GM21390 (cell line): ENCODE data around the gene QSOX2.

Experiments
- ATAC-seq: cut with Tn5 transposase; IDR thresholded peaks from one replicate; pipeline ENCODE4 v1.9.1; 2021; ENCODE audit not compliant: unreplicated experiment

The QSOX2 gene

GRCh38 chr9:136223871-136224640 lies 21.6 kb downstream of the QSOX2 start:
- no peak for ATAC-seq

GRCh38 chr9:136222906-136223285 lies 22.7 kb downstream of the QSOX2 start:
- no peak for ATAC-seq

GRCh38 chr9:136222166-136222905 lies 23.3 kb downstream of the QSOX2 start:
- no peak for ATAC-seq

- ATAC-seq, result no peak
Observed at GRCh38 chr9:136220017-136220729, 25.4 kb downstream of the QSOX2 start.

- ATAC-seq, result no peak
Observed at GRCh38 chr9:136219276-136219675, 26.3 kb downstream of the QSOX2 start.

GRCh38 chr9:136218673-136219072 lies 26.9 kb downstream of the QSOX2 start:
- no peak for ATAC-seq

GRCh38 chr9:136218271-136218670 lies 27.3 kb downstream of the QSOX2 start:
- ATAC-seq, result no peak

GRCh38 chr9:136216541-136217244 lies 28.9 kb downstream of the QSOX2 start:
- ATAC-seq, result no peak

GRCh38 chr9:136213733-136214132 lies 31.9 kb downstream of the QSOX2 start:
- ATAC-seq, result no peak

GRCh38 chr9:136212345-136212950 lies 33.2 kb downstream of the QSOX2 start:
- ATAC-seq, result no peak

- ATAC-seq, result no peak
Observed at GRCh38 chr9:136211441-136212344, 33.9 kb downstream of the QSOX2 start.

GRCh38 chr9:136211006-136211405 lies 34.6 kb downstream of the QSOX2 start:
- no peak for ATAC-seq

- no peak for ATAC-seq
Observed at GRCh38 chr9:136210276-136210675, 35.3 kb downstream of the QSOX2 start.

GRCh38 chr9:136209786-136210185 lies 35.8 kb downstream of the QSOX2 start:
- ATAC-seq, result no peak

GRCh38 chr9:136209232-136209631 lies 36.4 kb downstream of the QSOX2 start:
- ATAC-seq, result no peak

GRCh38 chr9:136208675-136209074 lies 36.9 kb downstream of the QSOX2 start:
- ATAC-seq, result no peak

GRCh38 chr9:136207616-136208015 lies 38.0 kb downstream of the QSOX2 start:
- ATAC-seq, result no peak

GRCh38 chr9:136206602-136207275 lies 38.9 kb downstream of the QSOX2 start:
- no peak for ATAC-seq

- no peak for ATAC-seq
Observed at GRCh38 chr9:136205707-136205992, 40.0 kb downstream of the QSOX2 start.
